Measurements from ENCODE around the gene GAK.
"Not testable (repeated sequence)": the region's sequence is repeated elsewhere in the genome, so short reads cannot be mapped to it uniquely, and the experiment has no call there.

Gene GAK

GRCh38 chr4:925171-925570, 6.9 kb downstream of the GAK start:
- no peak for DNase-seq

- DNase-seq = no peak
Measured at GRCh38 chr4:924107-925096, 7.7 kb downstream of the GAK start.

- no peak for DNase-seq
Measured at GRCh38 chr4:921830-922331, 10.2 kb downstream of the GAK start.

GRCh38 chr4:919004-919680, 13.0 kb downstream of the GAK start:
- not testable (repeated sequence) for DNase-seq

GRCh38 chr4:918591-918990, 13.5 kb downstream of the GAK start:
- DNase-seq = not testable (repeated sequence)

GRCh38 chr4:917992-918391, 14.1 kb downstream of the GAK start:
- no peak for DNase-seq

- DNase-seq = no peak
Measured at GRCh38 chr4:917466-917865, 14.7 kb downstream of the GAK start.

- no peak for DNase-seq
Measured at GRCh38 chr4:915595-915994, 16.5 kb downstream of the GAK start.

GRCh38 chr4:915041-915474, 17.1 kb downstream of the GAK start:
- peak; percentile 38 for DNase-seq

- no peak for DNase-seq
Measured at GRCh38 chr4:914531-914930, 17.6 kb downstream of the GAK start.

- DNase-seq = no peak
Measured at GRCh38 chr4:913280-913618, 18.9 kb downstream of the GAK start.

- no peak for DNase-seq
Measured at GRCh38 chr4:912548-913279, 19.4 kb downstream of the GAK start.

- no peak for DNase-seq
Measured at GRCh38 chr4:911871-912490, 20.1 kb downstream of the GAK start.

- DNase-seq = no peak
Measured at GRCh38 chr4:911221-911751, 20.8 kb downstream of the GAK start.

GRCh38 chr4:910366-911091, 21.6 kb downstream of the GAK start:
- DNase-seq = no peak

- no peak for DNase-seq
Measured at GRCh38 chr4:909821-910220, 22.3 kb downstream of the GAK start.

- DNase-seq = no peak
Measured at GRCh38 chr4:909131-909571, 23.0 kb downstream of the GAK start.

GRCh38 chr4:907691-908425, 24.3 kb downstream of the GAK start:
- DNase-seq = no peak

GRCh38 chr4:907103-907400, 25.1 kb downstream of the GAK start:
- no peak for DNase-seq

- DNase-seq = no peak
Measured at GRCh38 chr4:906339-907102, 25.6 kb downstream of the GAK start.
